Thyroid gland (tissue), 4 donors: Measurements from ENCODE around the gene SH3TC1. TPM values are rescaled to one million over a fixed set of nuclear protein-coding genes. Genes with fewer than 3 reads are reported as not detected.

Source experiments
- DNase-seq, 2 donors: peaks; one replicate each; pipeline ENCODE4 v3.0.0-alpha.2; 2019
- H3K27ac ChIP-seq, 3 donors: fragments of 200-600 bp; sonication (generic); 1 replicate in 2 of 3; 2 replicates in 1 of 3; pipeline ENCODE4 v1.5.1; 2016 to 2019; ENCODE audit warnings: mild to moderate bottlenecking in 1 of 3, moderate library complexity in 1 of 3
- H3K27me3 ChIP-seq: fragments of 200-600 bp; sonication (generic); one replicate; pipeline ENCODE4 v1.5.1; 2019
- H3K36me3 ChIP-seq, 2 donors: fragments of 200-600 bp; sonication (generic); one replicate each; pipeline ENCODE4 v1.5.1; 2016 to 2019
- H3K4me1 ChIP-seq, 2 donors: fragments of 200-600 bp; sonication (generic); one replicate each; pipeline ENCODE4 v1.5.1; 2017 to 2019
- H3K4me3 ChIP-seq, 3 donors: fragments of 200-600 bp; sonication (generic); replicated peaks in 1 of 3; 1 replicate in 2 of 3; 2 replicates in 1 of 3; pipeline ENCODE4 v1.5.1; 2016; ENCODE audit warnings: mild to moderate bottlenecking in 1 of 3
- H3K9me3 ChIP-seq: fragments of 200-600 bp; sonication (generic); one replicate; pipeline ENCODE4 v1.5.1; 2017
- POLR2A ChIP-seq, 2 donors: fragments of 450-650 bp; IDR thresholded peaks; one replicate each; pipeline ENCODE4 v1.6.1; 2017; ENCODE audit warnings: antibody characterized with exemption in 2 of 2, mild to moderate bottlenecking in 2 of 2, moderate library complexity in 1 of 2
- WGBS, 2 donors: methylation state at CpG; one replicate each; pipeline ENCODE4 v1.1.5; 2017; 5-methylcytosine and 5-hydroxymethylcytosine counted together
- intact Hi-C: fragments of 100-400 bp; cut with DNase I; formaldehyde crosslinking; loops from one replicate; pipeline ENCODE4 v1.15.1; 2023
- total RNA-seq, 4 donors: library from RNA; depleted of rRNA; stranded (reverse); fragments of >200 nt; gene quantifications; one replicate each; pipeline ENCODE4 v1.2.3, GENCODE V29; 2016
- TF ChIP-seq, protein P1 (sequence below), 6 experiments: fragments of 200-600 bp in 3 of 6; fragments of 450-650 bp in 3 of 6; sonication (generic) in 3 of 6; IDR thresholded peaks; one replicate each; pipeline ENCODE4 v1.5.1; 2016 to 2019; ENCODE audit warnings: antibody characterized with exemption in 6 of 6, mild to moderate bottlenecking in 2 of 6, inconsistent platforms in 1 of 6, moderate library complexity in 1 of 6

Gene SH3TC1
- total RNA-seq, 4 donors from 2014 or later, result 13.5 to 29.5 (median 16.4) TPM

DNA sequence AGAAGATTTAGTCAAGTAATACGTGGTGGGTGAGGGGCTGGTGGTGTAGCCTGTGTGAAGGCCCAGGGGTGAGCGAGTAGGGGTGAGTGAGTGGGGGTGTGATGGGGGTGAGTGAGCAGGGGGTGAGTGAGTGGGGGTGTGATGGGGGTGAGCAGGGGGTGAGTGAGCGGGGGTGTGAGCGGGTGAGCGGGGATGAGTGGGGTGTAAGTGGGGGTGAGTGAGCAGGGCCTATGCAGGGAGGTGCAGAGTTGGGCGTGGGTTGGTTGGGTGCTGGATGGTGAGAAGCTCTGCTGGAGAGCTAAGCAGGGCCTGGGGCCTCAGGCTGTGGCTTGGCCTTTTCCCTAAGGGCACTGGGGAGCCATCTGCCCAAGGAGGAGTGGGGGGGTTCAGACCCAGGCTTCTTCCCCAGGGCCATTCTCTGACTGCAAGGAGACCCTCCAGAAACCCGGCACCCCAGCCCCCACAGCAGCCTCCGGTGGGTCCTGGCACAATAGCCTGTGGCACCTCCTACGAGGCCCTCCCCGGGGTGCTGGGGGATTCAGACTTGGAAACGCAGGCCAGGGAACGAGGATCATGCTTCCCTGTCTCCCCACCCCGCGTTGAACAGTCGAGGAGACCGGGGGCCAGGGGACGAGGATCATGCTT lies 30.4 kb downstream of the SH3TC1 start:
- Histone ChIP-seq H3K9me3 (no peaks in the 10 kb centered on the region), H3K36me3 (peaks cover 8 to 12% of the 10 kb centered on the region in 2 donors), H3K27ac (no peak overlapping the region), H3K4me3 (no peak overlapping the region), H3K27me3 (no peaks in the 10 kb centered on the region), H3K4me1 (peaks cover 9 to 17% of the 10 kb centered on the region in 2 donors)
- intact Hi-C loops, result no loop called here
- whole genome bisulfite sequencing, 2 donors, result 88 to 90% methylated on average over 14 to 17 of the region's 17 CpGs
- no peak for DNase-seq
- TF ChIP-seq POLR2A (IDR thresholded peaks at IDR 0.05), result no peak

GRCh38 chr4:8230033-8230432 lies 30.9 kb downstream of the SH3TC1 start:
- H3K9me3 ChIP-seq, result no peaks in the 10 kb centered on the region
- no peak overlapping the region for H3K27ac ChIP-seq
- peaks cover 9 to 17% of the 10 kb centered on the region in 2 donors for H3K4me1 ChIP-seq
- no peak for DNase-seq
- WGBS, 2 donors, result 95 to 96% methylated on average over 11 of the region's 11 CpGs
- TF ChIP-seq, protein P1, sequence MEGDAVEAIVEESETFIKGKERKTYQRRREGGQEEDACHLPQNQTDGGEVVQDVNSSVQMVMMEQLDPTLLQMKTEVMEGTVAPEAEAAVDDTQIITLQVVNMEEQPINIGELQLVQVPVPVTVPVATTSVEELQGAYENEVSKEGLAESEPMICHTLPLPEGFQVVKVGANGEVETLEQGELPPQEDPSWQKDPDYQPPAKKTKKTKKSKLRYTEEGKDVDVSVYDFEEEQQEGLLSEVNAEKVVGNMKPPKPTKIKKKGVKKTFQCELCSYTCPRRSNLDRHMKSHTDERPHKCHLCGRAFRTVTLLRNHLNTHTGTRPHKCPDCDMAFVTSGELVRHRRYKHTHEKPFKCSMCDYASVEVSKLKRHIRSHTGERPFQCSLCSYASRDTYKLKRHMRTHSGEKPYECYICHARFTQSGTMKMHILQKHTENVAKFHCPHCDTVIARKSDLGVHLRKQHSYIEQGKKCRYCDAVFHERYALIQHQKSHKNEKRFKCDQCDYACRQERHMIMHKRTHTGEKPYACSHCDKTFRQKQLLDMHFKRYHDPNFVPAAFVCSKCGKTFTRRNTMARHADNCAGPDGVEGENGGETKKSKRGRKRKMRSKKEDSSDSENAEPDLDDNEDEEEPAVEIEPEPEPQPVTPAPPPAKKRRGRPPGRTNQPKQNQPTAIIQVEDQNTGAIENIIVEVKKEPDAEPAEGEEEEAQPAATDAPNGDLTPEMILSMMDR (IDR thresholded peaks at IDR 0.05), result no peak
- TF ChIP-seq POLR2A (IDR thresholded peaks at IDR 0.05), result no peak
- no peak overlapping the region for H3K4me3 ChIP-seq
- peaks cover 8 to 12% of the 10 kb centered on the region in 2 donors for H3K36me3 ChIP-seq
- H3K27me3 ChIP-seq, result no peaks in the 10 kb centered on the region
- intact Hi-C loops, result no loop called here

GRCh38 chr4:8230891-8231290 lies 31.8 kb downstream of the SH3TC1 start:
- TF ChIP-seq POLR2A (IDR thresholded peaks at IDR 0.05), result no peak
- TF ChIP-seq, protein P1 (IDR thresholded peaks at IDR 0.05), result no peak
- H3K36me3 ChIP-seq, result peaks cover 8 to 11% of the 10 kb centered on the region in 2 donors
- 93 to 97% methylated on average over 10 of the region's 10 CpGs for WGBS, 2 donors

GRCh38 chr4:8231551-8232049 lies 32.5 kb downstream of the SH3TC1 start:
- Histone ChIP-seq H3K27ac (no peak overlapping the region), H3K27me3 (no peaks in the 10 kb centered on the region), H3K36me3 (peaks cover 8 to 11% of the 10 kb centered on the region in 2 donors), H3K4me1 (peaks cover 9 to 17% of the 10 kb centered on the region in 2 donors), H3K9me3 (no peaks in the 10 kb centered on the region), H3K4me3 (no peak overlapping the region)
- WGBS, 2 donors, result 95 to 97% methylated on average over 7 to 11 of the region's 21 CpGs
- intact Hi-C loops, result no loop called here
- DNase-seq, result no peak
- TF ChIP-seq POLR2A (IDR thresholded peaks at IDR 0.05), result no peak
- TF ChIP-seq, protein P1 (IDR thresholded peaks at IDR 0.05), result no peak

More at GRCh38 chr4:8230891-8231290, 31.8 kb downstream of the SH3TC1 start:
- no peaks in the 10 kb centered on the region for H3K9me3 ChIP-seq
- no peaks in the 10 kb centered on the region for H3K27me3 ChIP-seq
- no peak for DNase-seq
- no peak overlapping the region for H3K4me3 ChIP-seq
- no peak overlapping the region for H3K27ac ChIP-seq
- intact Hi-C loops, result no loop called here
- H3K4me1 ChIP-seq, result peaks cover 9 to 17% of the 10 kb centered on the region in 2 donors

DNA sequence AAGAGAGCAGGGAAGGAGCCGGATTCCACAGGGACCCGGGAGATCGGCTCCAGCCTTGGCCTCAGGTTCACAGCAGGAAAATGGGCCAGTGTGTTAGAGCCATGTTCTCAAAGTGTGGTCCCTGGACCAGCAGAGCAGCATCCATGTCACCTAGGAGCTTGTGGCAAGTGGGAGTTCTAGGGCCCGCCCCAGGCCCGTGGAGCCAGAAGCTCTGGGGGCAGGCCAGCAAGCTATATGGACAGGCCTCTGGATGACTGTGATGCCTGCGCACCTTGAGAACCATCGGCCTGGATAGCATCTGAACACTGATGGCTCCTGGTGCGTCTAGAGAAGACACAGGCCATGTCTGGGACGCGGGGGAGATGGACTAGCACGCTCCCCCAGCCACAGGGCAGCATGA lies 33.7 kb downstream of the SH3TC1 start:
- H3K9me3 ChIP-seq, result no peaks in the 10 kb centered on the region
- peaks cover 8 to 14% of the 10 kb centered on the region in 2 donors for H3K4me1 ChIP-seq
- no peak for DNase-seq
- H3K27me3 ChIP-seq, result no peaks in the 10 kb centered on the region
- WGBS, 2 donors, result 96 to 97% methylated on average over 10 to 11 of the region's 11 CpGs
- intact Hi-C loops, result no loop called here
- no peak overlapping the region for H3K4me3 ChIP-seq
- TF ChIP-seq POLR2A (IDR thresholded peaks at IDR 0.05), result no peak
- TF ChIP-seq, protein P1 (IDR thresholded peaks at IDR 0.05), result no peak
- no peak overlapping the region for H3K27ac ChIP-seq
- peaks cover 8 to 11% of the 10 kb centered on the region in 2 donors for H3K36me3 ChIP-seq
